HG02943 (cell line): Measurements from ENCODE around the gene MED10.

Experiments
- ATAC-seq: cut with Tn5 transposase; IDR thresholded peaks from one replicate; pipeline ENCODE4 v1.9.1; 2021; ENCODE audit warnings: mild to moderate bottlenecking, low read depth, moderate library complexity; ENCODE audit not compliant: unreplicated experiment

Gene MED10

DNA sequence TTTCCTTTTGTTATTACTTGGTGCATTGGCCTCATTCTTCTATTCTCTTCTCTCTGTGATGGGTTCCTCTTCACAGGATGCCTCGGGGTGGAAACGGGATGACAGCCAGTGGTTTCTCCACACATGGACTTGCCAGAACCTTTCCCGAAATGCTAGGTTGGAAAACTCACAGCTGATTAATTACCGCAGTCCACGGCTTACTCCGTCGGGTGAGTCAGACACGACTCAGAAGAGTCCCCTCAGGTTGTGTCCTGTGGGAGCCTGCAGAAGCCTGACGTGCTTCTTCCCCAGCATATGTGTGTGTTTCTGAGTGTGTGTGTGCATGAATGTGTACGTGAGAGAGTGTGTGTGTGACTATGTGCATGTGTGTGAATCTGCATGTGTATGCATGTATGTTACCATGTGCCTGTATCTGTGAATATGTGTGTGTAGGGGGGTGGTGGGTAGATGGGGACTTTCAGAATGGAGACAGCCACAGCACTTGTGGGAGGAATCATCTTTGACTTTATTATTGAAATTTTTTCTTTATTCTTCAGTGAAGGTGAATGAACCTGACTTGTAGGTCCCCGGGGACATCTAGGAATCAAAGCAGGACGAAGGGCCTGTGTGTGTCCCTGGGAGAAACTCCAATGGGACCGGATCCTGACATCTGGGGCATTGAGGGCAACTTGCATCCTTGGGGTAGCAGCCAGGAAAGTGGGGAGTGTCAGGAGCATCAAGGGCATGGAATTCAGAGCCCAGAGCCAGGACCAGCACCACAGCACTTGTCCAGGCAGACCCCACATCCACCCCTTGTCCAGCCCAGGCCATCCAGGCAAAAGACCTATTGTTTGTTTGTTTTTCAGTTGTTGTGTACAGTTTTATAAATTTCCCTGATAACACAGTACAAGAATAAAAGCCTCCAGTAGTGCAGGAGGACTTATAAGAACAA, 21.9 kb upstream of the MED10 start:
- no peak for ATAC-seq

DNA sequence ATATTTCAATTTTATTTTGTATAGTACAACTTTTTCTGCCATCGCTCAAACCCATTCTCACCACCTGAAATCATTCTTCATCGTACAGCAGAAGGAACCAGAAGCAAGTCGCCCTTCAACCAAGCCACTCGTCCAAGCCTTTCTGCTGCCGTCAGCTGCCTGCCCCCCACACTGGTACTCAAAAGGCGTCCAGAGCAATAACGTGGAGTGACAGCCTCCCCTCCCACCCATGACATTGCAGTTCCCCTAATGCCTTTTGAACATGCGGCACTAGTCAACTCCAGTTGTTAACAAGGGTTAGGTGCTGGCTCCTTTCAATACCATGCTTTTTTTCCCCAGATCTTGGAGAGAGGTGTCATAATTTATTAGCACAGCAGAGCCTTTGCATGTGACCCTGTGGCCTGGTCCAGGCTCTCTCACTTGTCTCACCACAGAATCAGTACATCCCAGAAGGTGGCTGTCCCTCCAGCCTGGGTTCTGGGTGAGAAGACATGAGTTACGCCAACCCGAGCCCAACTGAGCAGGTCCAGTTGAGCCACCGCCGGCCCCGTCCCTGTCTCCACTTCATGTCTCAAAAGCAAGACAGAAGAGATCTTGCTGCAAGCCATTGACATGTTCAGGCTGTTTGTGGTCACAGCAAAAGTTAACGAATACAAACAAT, 20.4 kb upstream of the MED10 start:
- no peak for ATAC-seq

DNA sequence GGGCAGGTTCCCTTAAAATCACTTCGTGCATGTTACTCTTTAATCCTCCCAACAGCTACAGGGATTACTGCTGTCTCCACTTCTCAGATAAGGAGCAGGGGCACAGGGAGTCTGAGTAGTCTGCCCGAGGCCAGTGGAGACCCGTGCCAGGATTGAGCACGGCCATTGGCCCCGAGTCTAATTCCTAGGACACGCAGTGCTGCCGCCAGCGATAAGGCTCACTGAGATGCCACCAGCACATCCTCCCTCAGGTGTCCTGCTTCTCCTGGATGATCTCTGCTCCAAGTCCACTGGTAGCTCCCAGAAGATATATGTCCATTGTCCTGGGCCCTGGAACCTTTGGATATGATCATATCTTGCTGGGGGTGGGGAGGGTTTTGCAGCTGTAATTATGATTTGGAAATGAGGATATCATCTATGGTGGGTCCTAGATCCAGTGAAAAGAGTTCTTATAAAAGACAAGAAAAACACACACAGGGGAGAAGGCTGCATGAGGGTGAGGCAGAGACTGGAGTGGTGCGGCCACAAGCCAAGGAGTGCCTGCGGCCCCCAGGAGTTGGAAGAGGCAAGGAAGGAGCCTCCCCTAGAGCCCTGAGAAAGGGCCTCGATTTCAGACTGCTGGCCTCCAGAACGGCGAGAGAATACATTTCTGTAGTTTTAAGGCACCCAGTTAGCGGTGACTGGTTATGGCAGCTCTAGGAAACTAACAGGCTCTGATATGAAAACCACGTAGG, 19.4 kb upstream of the MED10 start:
- no peak for ATAC-seq

DNA sequence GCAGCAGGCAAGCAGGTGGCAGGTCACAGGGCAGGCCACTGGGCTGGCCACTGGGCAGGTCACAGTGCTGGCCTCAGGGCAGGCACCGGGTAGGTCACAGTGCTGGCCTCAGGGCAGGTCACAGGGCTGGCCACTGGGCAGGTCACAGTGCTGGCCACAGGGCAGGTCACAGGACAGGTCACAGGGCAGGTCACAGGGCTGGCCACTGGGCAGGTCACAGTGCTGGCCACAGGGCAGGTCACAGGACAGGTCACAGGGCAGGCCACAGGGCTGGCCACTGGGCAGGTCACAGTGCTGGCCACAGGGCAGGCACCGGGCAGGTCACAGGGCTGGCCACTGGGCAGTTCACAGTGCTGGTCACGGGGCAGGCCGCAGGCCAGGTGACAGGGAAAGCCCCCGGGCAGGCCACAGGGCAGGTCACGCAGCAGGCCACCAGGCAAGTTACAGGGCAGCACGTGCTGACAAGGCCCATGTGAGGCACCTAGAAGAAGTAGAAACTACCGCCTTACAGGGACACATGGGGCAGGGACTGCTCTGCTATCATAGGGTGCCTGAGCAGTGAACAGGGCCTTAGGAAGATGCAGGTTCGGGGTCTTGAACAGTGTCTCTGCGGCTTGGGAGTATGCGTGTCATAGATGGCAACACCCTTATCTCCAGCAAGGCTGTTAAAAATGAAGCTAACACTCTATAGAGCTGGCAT, 18.6 kb upstream of the MED10 start:
- no peak for ATAC-seq

DNA sequence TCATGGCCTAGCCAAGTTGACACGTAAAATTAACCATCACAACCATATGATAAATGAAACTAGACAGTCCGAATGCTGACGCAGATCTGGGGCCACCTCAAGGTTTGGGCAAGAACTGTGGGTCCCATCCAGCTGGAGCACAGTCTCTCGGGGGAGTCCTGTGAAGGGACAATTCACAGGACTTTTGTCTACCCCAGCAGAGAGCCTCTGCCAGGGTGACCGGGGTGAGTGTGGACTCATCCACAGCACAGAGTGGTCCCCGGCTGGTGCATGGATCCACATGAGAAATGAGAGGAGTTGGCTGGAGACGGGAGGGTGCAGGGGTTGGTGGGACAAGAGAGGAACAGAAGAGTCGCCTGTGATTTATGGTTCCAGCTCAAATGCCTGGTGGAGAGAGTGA, 17.7 kb upstream of the MED10 start:
- ATAC-seq = no peak

DNA sequence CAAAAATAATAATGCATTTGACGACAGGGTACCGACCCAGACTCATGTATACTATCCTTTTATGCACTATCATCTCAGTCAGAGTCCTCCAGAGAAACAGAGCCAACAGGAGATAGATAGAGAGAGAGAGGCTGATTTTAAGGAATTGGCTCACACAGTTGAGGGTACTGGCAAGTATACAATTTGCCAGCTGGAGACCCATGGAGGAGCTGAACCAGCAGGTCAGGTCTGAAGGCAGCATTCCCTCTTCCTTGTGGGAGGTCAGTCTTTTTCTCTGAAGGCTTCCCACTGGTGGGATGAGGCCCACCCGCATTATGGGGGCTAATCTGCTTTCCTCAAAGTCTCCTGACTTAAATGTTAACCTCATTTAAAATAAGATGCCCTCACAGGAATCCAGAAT, 17.3 kb upstream of the MED10 start:
- no peak for ATAC-seq

DNA sequence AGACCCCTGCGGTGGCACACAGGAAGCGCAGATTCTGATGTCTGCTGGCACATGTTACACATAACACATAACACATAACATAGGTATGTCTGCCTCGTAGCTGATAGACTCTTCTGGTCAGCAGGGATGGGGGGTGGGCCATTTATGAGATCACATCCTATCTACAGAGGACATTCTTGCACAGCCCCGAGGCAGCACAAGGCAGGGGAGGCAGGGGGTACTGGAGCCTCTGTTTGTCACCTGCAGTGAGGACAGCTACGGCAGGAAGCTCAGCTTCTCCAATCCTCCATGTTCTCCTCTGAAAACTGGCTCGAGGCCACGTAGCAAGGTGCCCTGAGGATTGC, 16.7 kb upstream of the MED10 start:
- no peak for ATAC-seq

DNA sequence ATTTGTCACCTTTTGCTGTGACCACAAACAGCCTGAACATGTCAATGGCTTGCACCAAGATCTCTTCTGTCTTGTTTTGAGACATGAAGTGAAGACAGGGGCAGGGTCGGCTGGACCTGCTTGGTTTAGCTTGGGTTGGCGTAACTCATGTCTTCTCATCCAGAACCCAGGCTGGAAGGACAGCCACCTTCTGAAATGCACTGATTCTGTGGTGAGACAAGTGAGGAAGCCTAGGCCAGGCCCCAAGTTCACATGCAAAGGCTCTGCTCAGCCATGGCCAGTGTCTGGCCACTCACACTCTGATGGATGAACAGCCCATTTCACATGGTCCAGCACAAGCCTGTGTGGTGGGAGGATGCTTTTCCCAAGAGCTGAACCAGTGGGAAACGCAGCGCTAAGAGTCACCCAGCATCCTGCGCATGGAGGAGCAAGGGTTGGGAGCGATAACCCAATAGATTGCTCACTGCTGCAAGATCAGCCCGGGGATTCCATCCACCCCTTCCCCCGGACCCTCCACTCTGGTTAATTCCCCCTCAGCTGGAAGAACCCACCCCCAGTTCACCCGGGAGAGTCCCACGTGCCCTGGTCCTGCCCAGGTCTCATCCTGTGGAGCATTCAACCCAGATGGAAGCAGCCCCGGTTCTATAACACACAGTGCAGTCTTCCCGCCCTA, 16.2 kb upstream of the MED10 start:
- no peak for ATAC-seq

DNA sequence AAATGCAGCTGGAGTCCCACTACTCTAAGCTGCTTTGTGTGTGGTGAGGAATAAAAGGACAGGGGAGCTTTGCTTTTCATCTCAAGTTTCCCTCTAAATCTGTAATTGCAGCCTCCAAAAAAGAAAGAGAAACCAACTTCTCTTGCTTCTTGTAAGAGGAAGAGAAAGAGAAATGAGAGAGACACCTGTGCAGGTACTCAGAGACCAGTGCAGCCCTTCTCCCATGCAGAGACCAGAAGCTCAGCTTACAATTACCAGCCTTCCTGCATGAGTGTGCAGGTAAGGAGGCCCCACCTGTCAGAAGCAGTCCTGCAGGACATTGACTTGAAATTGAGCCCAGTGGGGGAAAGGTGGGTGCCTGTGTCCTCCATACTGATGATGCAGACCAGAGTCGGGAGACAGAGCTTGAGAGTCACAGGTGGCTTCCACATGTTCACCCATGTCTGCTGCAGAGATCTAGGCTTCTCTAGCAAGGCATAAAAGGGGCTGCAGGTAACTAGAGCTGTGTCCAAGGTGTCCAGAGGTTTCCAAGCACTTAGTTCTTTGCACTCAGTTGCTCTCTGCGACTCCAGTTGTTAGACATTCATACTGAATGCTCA, 15.3 kb upstream of the MED10 start:
- ATAC-seq = no peak

DNA sequence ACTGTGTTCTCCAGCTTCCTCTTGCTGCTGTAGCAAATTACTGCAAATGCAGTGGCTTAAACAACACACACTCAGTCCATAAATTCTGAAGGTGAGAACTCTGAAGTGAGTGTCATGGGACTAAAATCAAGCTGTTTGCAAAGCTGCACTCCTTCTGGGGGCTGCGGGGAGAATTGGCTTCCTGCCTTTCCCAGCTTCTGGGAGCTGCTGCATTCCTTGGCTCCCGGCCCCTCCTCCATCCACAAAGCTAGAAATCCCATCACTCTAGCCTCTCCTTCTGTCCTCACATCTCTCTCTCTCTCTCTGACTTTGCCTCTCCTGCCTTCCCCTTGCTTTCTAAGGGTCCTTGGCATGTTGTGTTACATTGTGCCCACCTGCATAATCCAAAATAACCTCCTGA, 14.2 kb upstream of the MED10 start:
- ATAC-seq = no peak

DNA sequence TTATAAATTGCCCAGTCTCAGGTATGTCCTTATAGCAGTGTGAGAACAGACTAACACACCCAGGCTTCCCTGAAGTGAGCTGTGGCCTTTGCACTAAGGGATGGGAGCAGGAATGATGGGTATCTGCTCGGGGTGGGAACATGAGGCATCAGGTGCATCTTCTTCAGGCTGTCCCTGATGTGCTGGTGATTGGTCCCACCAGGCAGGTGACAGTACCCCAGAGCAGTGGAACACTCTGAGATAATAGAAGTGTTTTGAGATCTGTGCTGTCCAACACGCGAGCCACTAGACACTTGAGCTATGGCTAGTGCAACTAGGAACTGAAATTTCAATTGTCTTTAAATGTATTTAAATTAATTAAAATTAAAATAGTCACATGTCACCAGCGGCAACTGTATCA, 12.8 kb upstream of the MED10 start:
- ATAC-seq = no peak

DNA sequence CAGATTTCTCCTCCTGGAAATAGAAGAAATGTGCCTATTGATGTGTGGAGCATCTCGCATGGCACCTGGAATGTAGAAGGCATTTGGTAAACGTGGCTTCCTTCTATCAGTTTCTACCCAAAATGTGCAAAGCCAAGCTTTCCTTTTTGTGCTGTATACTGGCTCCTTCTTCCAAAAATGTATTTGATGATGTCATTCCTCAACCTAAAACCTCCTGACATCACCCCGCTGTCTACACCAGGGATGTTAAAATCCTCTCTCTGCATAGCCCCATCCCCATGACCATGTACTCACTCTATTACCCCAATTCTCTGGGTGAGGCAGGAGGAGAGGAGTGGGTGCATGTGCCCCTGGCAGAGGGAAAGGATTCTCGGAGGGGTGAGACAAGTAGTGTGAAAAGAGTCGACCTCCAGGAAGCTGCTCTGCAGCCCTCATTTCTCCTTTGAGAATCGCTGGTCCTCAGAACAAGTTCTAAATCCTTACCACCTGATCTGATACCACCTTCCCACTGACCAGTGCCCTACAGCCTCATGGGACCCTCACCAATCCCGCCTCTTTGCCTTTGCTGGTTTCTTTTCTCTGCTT, 11.7 kb upstream of the MED10 start:
- ATAC-seq = no peak

DNA sequence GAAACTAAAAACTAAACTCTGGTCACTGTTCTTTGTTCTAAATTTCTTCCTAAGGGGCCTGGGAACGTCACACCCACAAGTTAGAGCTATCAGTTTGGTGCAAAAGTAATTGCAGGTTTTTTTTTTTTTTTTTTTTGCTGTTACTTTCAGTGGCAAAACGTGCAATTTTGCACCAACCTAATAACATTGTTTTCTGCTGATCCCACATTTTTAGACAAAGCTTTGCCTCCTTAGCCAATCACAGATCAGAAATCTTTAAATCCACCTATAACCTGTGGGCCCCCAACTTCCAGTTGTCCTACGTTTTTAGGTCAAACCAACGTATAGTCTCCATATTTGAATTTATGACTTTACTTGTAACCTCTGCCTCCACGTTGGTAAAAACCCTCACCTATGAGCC, 11.1 kb upstream of the MED10 start:
- no peak for ATAC-seq

DNA sequence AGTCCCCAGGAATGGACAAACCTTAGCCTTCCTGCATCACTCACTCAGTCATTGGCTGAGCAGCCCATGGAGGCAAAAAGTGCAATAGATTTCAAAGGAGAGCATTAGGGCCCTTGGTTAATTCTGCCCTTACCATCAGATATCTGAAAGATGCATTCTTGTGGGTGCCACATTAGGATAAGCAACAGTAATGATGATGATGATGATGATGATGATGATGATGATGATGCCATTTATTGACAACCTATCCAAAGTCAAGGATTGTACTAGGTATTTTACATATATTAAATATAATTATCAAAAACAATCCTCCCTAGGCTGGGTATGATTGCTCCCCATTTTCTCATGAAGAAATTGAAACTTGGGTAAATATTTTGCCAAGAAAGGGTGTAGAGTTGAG, 9.6 kb upstream of the MED10 start:
- no peak for ATAC-seq

DNA sequence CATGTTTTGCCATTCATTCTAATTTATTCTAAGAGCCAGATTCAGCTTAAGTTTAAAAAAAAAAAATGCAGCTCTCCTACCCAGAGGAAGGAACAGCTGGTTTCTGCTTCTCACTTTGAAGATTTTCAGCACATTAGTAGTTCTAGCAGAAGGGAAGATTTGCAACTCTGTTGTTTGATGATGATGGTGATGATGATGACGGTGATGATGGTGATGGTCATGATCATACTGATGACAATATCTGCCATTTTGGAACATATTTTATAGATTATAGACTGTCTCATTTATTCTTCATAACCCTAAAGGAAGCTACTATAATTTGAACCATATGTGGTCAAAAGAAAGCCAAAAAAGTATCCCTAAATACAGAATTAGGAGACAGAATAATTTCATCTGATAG, 7.9 kb upstream of the MED10 start:
- no peak for ATAC-seq

DNA sequence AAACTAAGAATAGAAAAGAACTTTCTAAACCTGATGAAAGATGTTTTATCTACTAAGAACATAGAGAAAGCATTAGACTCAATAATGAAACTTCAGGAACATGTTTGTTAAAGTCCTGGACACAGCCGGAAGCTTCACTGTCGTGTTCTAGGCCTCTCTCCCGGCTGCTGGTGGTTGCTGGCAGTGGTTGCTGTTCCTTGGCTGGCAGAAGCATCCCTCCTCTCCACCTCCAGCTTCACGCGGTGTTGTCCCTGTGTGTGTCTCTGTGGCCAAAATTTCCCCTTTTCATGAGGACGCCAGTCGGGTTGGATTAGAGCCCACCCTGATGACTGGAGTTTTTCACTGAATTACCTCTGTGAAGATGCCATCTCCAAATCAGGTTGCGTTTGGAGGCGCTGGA, 6.5 kb upstream of the MED10 start:
- ATAC-seq = no peak

DNA sequence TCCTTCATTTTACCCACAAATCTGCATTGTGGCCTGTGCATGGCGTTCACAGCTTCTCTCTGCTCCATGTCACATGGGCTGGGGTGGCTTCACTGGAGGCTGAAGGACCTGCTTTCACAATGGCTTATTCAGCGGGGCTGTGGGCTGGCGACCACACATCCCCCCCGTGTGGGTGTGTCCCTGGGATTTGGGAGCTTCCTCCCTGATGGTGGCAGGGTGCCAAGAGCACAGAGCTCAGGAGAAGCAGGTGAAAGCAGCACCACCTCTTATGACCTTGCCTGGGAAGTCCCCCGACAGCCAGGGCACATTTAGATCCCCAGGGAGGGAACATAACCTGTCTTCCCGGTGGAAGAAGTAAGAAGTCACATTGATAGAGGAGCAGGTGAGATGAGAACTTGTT, 5.0 kb upstream of the MED10 start:
- no peak for ATAC-seq

DNA sequence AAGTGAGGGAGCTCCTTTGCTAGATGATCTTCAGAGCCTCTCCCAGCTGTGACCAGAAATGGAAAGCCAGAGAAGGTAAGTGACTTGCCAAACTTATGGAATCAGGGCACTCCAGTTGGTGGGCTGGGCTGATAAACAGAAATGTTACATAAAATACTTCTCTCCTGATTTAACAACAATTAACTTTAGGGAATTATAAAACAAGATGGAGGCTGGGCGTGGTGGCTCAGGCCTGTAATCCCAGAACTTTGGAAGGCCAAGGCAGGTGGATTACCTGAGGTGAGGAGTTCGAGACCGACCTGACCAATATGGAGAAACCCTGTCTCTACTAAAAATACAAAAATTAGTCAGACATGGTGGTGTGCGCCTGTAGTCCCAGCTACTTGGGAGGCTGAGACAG, 899 bp upstream of the MED10 start:
- no peak for ATAC-seq

DNA sequence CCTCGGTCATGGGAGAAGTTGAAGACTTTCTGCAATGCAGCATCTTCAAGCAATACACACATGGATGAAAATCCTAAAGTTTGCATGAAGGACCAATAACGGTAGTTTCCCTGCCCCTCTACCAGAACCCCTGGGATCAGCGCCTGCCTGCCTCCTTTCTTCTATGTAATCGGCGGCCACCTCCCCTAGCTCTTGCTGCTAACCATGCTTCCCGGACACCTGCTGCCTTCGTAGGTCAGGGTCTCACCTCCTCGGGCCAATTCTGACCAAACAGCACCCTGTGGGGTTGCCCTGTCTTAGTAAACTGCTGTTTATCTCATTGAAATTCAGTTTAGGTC, 388 bp upstream of the MED10 start:
- peak; percentile 29 for ATAC-seq

DNA sequence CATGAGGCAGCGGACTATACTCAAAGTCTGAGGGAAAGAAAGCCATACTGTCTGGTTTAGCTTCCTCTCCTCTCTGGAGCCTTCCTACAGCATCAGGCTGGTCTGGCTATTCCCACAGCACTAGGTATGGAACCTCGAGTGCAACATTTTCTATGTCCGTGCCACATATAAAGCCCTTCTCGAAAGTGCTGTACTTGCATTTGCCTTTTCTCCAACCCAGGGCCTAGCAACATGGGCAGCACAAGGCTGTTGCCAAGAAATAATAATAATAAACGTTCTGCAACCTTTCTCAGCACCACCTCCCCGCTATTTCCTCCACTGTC, 804 bp downstream of the MED10 start:
- ATAC-seq = no peak
